Measurements from ENCODE around the gene SEMA6D. TPM values are rescaled to one million over a fixed set of nuclear protein-coding genes. Genes with fewer than 3 reads are reported as not detected.

SEMA6D gene
- total and polyA plus RNA-seq, 2 donors (not counting 3 experiments of a cell fraction or from before 2014, with no cell fraction given) = 16.3 to 22.5 TPM

GRCh38 chr15:47787875-47788274 is 70.6 kb downstream of the SEMA6D start:
- dilution Hi-C loops (cut with MboI; ENCODE audit: extremely low pct_ligation_motif_present, low sequenced_read_pairs) = no loop called here
- FAIRE-seq (no peak), DNase-seq (ENCODE audit: low read depth, low spot score) (no peak)
- POLR2A ChIA-PET = no interaction called here
- intact Hi-C loops (cut with micrococcal nuclease) = no loop called here
- Histone ChIP-seq H3K27me3 (ENCODE audit: control insufficient read depth in 2 of 2, insufficient read depth in 2 of 2, low read length in 2 of 2) (no peaks in the 10 kb centered on the region), H3K9ac (replicated peaks; ENCODE audit: extremely low read depth, insufficient read depth, low read length) (no peak overlapping the region), H3K9me3 (replicated peaks; ENCODE audit: control insufficient read depth, insufficient read depth, low read length) (no peaks in the 10 kb centered on the region), H3K36me3 (ENCODE audit: control insufficient read depth in 2 of 2, extremely low read depth in 1 of 2, insufficient read depth in 2 of 2, low read length in 2 of 2) (no peaks in the 10 kb centered on the region), H3K27ac (ENCODE audit: insufficient read depth, low read depth, low read length) (no peak overlapping the region), H3K4me3 (replicated peaks in 1 of 3; ENCODE audit: insufficient read depth in 1 of 3, low read depth in 1 of 3, low read length in 3 of 3) (no peak overlapping the region), H2AFZ (ENCODE audit: low read depth, low read length) (no peak overlapping the region), H3K9me1 (replicated peaks; ENCODE audit: control insufficient read depth, extremely low read depth, insufficient read depth, low read length) (no peaks in the 10 kb centered on the region), H4K20me1 (replicated peaks; ENCODE audit: control insufficient read depth, extremely low read depth, insufficient read depth, low read length) (no peaks in the 10 kb centered on the region), H3K4me1 (ENCODE audit: control insufficient read depth, extremely low read depth, insufficient read depth, low read length) (no peaks in the 10 kb centered on the region), H3K4me2 (ENCODE audit: insufficient read depth, low read length) (no peak overlapping the region), H3K79me2 (ENCODE audit: control insufficient read depth, insufficient read depth, low read length) (no peaks in the 10 kb centered on the region)
- no TSS peak for BruUV-seq (replicated peaks)
- CTCF ChIA-PET = no interaction called here
- TF ChIP-seq POLR2A (IDR thresholded peaks at IDR 0.05; ENCODE audit: low read depth, low read length) = no peak
- TF ChIP-seq JUN (IDR thresholded peaks at IDR 0.05; ENCODE audit: borderline replicate concordance, insufficient read depth, insufficient read length, low read depth) = no peak
- no peak for TF ChIP-seq MYC (IDR thresholded peaks at IDR 0.05; ENCODE audit: low read depth, low read length)
- no peak for TF ChIP-seq EZH2 (IDR thresholded peaks at IDR 0.05; ENCODE audit: borderline replicate concordance, low read depth, low read length, severe bottlenecking)
- TF ChIP-seq POLR2AphosphoS5 (IDR thresholded peaks at IDR 0.05; ENCODE audit: insufficient read depth, low read depth, low read length) = no peak
- TF ChIP-seq GATA2 (IDR thresholded peaks at IDR 0.05; ENCODE audit: insufficient read depth, insufficient read length, low read depth, low read length) = no peak
- no peak for TF ChIP-seq MAX (IDR thresholded peaks at IDR 0.05; ENCODE audit: insufficient read depth, insufficient read length)
- no peak for TF ChIP-seq CTCF (IDR thresholded peaks at IDR 0.05; ENCODE audit: extremely low read depth in 1 of 2, insufficient read depth in 1 of 2, low read depth in 1 of 2, low read length in 2 of 2)
- no peak for TF ChIP-seq FOS (IDR thresholded peaks at IDR 0.05; ENCODE audit: borderline replicate concordance, insufficient read depth, low read length)

All from endothelial cell of umbilical vein (primary cell).